Measurements from ENCODE around the gene TMEM273.

The TMEM273 gene

DNA sequence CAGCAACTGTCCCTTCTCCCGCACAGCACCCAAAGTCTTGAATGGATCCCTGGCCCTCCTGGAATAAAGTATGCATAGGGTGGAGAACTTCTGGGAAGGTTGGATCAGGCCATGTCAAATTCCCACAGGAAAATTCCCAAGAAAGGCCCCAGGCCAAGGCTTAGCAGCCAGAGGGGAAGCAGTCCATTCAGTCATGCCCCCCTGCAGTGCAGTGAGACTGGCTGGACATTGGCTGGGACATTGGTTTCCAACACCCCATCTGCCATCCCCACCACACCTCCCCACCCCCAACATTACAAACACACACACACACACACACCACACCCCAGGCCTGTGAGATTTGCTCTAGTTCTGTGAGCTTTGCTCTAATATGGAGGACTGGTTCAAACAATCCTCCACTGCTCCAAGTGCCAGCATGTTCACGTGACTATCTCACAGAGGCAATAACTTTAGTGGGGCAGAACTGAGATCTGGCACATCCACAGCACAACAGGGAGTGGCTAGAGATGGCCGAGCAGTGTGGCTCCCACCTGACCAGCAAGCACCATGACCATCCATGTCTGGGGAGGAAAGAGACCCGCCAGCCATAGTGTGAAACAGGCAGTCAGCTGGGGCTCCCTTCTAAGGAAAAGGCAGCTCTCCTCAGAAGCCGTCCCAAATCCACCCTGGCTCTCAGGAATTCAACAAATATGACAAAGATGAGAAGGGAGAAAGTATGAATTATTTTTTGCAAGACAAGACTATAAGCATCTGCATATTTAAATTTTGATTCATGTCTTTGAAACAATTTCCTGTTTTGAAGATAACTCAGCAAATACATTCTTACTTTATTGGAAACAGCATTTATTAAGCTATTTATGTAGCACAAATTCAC is 47.6 kb downstream of the TMEM273 start:
- DNase-seq (ENCODE audit: low read depth in 2 of 2), result no peak

- DNase-seq (ENCODE audit: low read depth in 2 of 2), result no peak
Measured at GRCh38 chr10:49139846-49140195, 48.4 kb downstream of the TMEM273 start.

DNA sequence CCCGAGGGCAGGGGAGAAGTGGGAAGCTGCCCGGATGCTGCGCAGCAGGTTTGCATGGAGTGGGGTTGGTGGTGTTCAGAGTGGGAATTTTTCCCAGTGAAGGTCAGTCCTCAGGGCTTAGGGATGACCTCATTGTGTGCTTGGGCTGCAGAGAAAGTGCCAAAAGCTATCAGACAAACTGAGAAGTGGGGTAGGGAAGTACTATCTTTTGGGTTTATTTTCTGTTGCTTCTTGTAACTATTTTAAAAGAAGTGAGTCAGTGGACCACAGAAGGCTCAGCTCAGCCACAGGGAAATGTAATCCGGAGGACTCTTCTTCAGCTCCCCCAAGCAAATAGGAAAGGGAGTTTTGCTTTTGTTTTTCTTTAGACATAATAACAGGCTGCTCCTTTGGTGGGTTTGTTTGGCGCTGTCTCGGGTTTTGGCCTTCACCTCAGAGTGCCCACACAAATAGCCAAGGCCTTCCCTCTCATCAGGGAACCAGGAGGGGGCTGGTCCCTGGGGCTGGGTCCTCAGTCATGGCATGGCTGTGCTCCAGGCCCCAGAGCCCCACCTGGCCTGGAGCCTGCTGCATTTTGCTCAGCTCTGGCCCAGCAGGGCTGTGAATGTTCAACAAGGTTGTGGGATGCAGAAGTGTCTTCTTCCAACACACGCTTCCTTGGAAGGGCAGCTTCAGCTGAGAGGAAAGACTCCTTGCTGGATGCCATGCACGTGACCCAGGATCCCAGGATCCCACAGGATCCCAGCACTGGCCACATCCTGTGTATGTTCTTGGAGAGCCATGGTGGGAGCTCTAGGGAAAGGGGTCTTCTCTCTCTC is 49.0 kb downstream of the TMEM273 start:
- no peak for DNase-seq (ENCODE audit: low read depth in 2 of 2)

DNA sequence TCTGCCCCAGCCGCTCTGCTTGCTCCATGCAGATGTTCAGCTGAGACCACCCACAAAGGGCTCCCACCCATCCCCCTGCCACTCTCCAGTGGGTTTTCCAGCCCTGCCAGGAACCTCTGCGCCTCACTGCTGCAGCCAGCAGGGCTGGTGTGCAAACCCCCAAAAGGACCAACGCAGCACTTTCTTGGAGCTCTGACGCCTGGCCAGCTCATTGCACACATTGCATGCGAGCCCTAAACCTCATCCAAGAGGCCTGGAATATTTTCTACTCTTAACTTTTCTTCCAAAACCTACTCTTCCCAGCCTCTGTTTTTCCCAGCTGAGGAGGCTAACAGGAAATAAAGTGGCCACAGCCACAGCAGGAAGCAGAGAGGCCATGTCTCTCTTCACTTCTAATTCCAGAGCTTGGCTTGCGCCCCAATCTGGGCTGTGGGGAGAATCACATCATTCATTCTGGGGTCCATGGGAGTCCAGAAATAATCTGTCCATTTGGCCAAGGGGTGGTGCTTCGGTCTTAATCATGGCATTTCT is 49.8 kb downstream of the TMEM273 start:
- DNase-seq (ENCODE audit: low read depth in 2 of 2), result no peak

DNA sequence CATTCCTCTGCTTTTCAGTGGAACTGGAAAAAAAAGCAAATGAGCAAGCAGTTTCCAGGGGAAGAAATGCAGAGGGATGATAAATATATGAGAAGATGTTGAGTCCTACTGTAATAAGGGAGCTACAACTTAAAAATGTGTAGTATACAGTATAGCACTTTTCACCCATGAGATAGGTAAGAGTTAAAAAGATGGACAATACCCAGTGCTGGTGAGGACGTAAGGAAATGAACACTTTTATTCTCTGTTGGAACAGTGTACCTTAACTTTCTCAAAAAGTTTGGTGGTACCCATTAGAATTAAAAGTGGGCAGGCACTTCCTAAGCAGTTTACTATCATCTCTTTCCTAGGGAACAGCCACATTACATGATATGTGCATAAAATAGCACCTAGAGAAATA is 51.7 kb downstream of the TMEM273 start:
- no peak for DNase-seq (ENCODE audit: low read depth in 2 of 2)

DNA sequence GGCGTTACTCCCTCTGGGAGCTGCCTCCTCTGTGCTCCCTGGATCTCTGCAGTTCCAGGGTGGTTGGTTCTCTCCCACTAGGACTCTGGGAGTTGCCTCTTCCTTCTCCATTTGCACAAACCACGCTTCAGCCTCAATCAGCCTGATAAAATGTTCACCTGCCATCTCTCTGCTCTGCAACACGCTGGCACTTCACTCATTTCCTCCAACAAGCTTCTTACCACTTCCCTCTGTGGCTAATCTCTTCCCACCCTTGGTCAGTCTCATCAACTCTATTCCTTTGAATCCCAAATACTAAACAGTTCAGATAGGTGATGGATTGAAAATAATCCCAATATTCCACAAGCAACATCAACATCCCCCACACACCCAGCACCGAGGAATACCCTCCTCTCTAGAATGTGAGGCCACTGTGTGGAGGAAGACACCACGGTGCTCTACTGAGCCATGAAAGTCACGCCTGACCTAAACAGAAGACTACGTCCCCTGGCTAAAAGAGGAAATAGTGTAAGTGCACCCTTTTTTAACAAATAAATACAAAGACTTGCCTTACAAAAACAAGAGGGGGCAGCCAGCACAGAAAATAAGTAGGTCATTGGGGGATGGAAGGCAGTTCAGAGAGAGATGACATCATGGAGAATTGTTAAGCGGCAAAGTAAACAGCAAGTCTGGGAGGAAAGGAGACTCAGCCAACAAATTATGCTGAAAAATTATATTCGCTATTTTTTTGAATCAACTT is 52.4 kb downstream of the TMEM273 start:
- no peak for DNase-seq (ENCODE audit: low read depth in 2 of 2)

- DNase-seq (ENCODE audit: low read depth in 2 of 2), result no peak
Measured at GRCh38 chr10:49134327-49134726, 53.9 kb downstream of the TMEM273 start.

DNA sequence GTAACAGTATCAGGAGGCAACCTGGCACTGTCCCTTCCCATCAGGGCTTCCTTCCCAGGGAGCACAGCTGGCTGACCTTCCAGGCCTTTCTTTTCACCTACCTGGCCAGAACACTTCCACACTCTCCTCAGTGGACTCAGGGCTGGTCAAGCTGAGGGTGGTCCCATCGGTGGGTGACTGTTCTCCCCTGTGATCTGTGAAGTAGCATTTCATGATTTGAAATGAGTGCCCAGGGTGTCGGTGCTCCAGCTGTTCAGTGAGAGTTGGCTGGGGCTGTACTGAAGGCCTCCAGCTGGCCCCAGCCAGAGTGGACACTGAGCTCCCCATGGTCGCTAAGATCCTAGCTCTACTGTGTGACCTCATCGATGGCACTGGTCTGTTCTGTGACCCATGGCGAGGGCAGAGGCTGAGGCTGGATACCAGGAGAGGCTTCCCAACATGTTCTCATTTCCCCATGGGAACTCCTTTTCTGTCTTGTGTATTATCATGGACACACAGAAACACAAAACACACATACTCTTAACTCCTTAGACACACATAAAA is 54.4 kb downstream of the TMEM273 start, which contains the start of gene FAM170B:
Gene FAM170B, minus strand, starts transcription at position 316 of the 543 bp plus-strand sequence. Its CDS starts 103 bp downstream, at position 213.
- no peak for DNase-seq (ENCODE audit: low read depth in 2 of 2)

- DNase-seq (ENCODE audit: low read depth in 2 of 2), result no peak
Measured at GRCh38 chr10:49132362-49132737, 55.8 kb downstream of the TMEM273 start.

DNA sequence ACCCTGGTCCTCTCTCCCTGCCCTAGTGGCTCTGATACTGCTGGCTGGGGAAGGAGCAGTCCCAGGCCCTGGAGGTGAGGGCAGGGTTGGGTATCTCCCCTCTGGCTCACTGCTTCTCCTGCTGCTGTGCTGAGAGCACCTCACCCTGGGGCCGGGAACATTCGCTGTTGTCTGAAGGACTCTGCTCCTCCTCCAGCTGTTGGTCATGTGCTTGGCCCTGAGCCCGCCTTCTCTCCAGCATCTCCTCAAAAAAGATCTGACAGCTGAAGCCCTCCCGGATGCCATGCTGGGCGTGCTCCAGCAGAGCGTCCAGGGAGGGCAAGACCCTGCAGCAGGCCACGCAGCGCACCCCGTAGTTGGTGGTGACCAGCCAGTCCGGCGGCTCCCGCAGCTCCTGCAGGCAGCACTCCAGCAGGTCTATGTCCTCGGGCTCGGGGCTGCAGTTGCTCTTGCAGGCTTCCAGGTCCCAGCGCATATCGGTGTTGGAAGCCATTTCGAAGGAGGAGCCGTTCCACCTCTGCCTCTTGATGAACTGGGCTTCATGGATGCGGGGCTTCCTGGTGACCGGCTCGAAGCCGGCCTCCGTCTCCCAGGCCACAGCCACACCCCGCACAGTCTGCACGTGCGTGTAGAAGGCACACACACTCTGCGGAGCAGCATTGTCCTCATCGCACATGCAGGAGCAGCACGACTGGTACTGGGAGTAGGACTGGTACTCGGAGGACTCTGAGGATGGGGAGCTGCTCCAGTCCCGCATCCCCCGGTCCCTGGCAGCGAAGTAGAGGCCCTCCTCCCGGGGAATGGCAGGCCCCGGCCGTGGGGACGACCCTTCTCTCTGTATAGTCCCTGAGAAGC is 56.5 kb downstream of the TMEM273 start:
- DNase-seq (ENCODE audit: low read depth in 2 of 2), result no peak

- no peak for DNase-seq (ENCODE audit: low read depth in 2 of 2)
Measured at GRCh38 chr10:49129376-49129775, 58.8 kb downstream of the TMEM273 start.

DNA sequence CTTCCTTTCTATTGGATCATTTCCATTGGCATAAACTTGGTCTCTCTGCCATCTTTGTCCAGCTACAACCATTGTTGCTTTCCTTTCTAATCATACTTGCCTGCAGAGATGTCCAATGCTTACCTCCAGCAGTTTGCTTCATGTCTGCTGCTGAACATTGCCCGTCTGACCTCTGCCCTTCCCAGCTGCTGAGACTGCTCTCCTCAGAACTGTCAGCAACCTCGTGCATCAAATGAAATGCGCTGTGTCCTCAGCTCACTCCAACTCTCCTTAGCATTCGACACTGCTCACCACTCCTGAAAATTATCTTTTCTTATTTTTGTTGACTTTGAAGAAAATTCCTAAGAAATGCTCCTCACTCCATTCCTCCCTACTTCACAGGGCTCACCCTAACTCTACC is 59.3 kb downstream of the TMEM273 start:
- DNase-seq (ENCODE audit: low read depth in 2 of 2), result no peak

DNA sequence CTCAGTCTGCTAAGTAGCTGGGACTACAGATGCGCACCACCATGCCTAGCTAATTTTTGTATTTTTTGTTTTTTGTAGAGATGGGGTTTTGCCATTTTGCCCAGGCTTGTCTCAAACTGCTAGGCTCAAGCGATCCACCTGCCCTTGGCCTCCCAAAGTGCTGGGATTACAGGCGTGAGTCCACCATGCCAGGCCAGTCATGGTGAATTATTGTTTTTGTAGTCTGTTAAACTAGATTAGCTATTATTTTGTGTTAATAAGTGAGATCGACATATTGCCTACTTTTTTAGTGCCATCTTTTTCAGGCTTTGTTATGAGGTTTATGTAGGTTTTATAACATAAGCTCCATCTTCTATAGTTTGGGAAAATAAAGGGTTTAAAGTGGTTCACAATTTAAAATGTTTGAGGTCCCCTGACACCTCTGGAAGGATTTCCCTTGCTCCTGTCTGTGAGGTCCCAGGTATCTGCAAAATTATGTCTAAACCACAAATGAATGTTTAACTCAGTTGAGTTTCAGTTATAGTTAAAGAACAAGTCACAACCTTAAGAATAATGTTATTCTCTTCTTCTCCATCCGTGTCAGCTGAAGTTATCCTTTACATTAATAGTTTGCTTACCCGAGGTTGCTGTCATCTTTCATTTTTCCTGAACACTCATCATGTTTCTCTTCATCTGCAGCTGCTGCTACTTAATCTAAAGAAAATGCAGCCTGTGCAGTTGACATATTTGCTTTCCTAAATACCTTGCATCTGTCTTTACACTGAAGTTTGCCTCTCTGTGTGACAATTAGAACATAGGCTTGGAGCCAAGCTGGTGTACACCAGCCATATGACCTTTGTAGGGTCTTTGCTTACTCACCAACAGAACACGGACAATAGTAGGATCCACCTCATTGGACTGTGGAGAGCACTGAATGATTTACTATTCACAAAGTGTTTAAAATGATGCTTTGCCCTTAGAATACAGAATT is 63.9 kb downstream of the TMEM273 start:
- no peak for DNase-seq (ENCODE audit: low read depth in 2 of 2)

GRCh38 chr10:49120911-49121310 is 67.3 kb downstream of the TMEM273 start:
- no peak for DNase-seq (ENCODE audit: low read depth in 2 of 2)

DNA sequence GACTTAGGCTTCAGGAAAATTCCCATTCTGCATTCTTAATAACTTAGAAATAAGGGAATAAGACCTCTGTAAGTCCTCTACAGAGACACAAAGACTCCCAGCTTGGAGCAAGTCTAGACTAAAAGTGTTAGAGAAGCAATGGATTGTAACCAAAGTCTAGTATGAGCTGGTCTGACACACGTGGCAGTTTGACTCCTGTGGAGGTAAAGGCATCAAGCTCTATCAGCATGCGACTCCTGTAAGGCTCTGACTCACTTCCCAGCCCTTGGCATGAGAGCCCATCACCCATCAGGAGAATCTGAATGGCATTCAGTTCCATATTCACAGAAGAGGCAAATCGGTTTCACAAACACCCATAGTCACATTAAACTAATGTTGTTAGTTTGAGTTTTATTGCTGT is 68.4 kb downstream of the TMEM273 start:
- DNase-seq (ENCODE audit: low read depth in 2 of 2), result no peak

DNA sequence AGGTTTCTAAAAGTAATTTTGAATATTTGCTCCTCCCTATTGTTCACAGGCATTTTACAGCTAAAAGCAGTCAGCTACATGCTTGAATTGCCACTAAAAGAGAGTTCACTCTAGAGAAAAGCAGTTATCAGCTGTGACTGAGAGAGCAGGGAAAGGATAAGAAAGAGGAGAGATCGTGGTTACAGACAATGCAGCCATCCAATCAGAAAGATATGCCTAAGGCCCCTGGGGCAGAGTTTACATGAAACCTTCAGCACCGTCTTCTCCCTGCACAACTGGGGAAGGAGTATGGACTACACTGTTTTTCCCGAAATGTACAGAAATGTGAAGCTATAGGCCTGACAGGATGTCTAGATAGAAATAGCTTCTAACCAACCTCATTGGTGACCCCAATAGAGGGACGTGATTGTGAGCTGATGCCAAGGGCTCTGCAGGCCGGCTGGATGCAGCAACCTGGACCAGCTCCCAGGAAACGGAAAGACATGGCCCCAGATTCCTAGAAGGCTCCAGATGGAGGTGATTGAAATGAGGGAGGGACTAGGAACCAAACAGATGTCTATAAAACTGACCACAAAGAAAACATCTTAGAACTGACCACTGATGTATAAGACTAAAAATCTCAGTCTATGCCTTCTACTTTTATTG is 69.6 kb downstream of the TMEM273 start:
- DNase-seq (ENCODE audit: low read depth in 2 of 2), result no peak

GRCh38 chr10:49117376-49118070 is 70.7 kb downstream of the TMEM273 start:
- no peak for DNase-seq (ENCODE audit: low read depth in 2 of 2)

Data from stimulated activated CD8-positive, alpha-beta memory T cell treated with anti-CD3 and anti-CD28 coated beads, Interleukin-15, amount 100 ng/mL, for 4 hours (primary cell).